Breast epithelium (tissue), 4 donors: ENCODE measurements around the gene VPS52. TPM values are rescaled to one million over a fixed set of nuclear protein-coding genes. Genes with fewer than 3 reads are reported as not detected.

ENCODE experiments used
- DNase-seq, 2 donors: peaks; one replicate each; pipeline ENCODE4 v3.0.0-alpha.2; 2019; ENCODE audit warnings: low spot score in 2 of 2
- H3K27ac ChIP-seq, 2 donors: fragments of 200-600 bp; sonication (generic) in 1 of 2; one replicate each; pipeline ENCODE4 v1.5.1; 2016 to 2019; ENCODE audit warnings: mild to moderate bottlenecking in 1 of 2
- H3K27me3 ChIP-seq, 2 donors: fragments of 200-600 bp; sonication (generic) in 1 of 2; one replicate each; pipeline versions ENCODE4 v1.5.1 to v1.6.0; 2017 to 2019; ENCODE audit warnings: control low read depth in 1 of 2, mild to moderate bottlenecking in 1 of 2
- H3K36me3 ChIP-seq: fragments of 200-600 bp; one replicate; pipeline ENCODE4 v1.5.1; 2019
- H3K4me1 ChIP-seq, 2 donors: fragments of 200-600 bp; sonication (generic); one replicate each; pipeline ENCODE4 v1.5.1; 2016 to 2019; ENCODE audit warnings: control low read depth in 1 of 2
- H3K4me3 ChIP-seq, 3 donors: fragments of 200-600 bp; sonication (generic); 1 replicate in 2 of 3; 2 replicates in 1 of 3; pipeline ENCODE4 v1.5.1; 2016 to 2019; ENCODE audit warnings: mild to moderate bottlenecking in 3 of 3, moderate library complexity in 2 of 3
- H3K9me3 ChIP-seq, 2 donors: fragments of 200-600 bp; sonication (generic) in 1 of 2; one replicate each; pipeline ENCODE4 v1.5.1; 2016 to 2019; ENCODE audit warnings: control low read depth in 1 of 2
- CTCF ChIP-seq, 3 donors: fragments of 450-650 bp; IDR thresholded peaks; one replicate each; pipeline ENCODE4 v1.5.1; 2016 to 2017; ENCODE audit warnings: antibody characterized with exemption in 3 of 3, mild to moderate bottlenecking in 3 of 3, moderate library complexity in 3 of 3
- POLR2A ChIP-seq: fragments of 450-650 bp; IDR thresholded peaks from one replicate; pipeline ENCODE4 v1.6.1; 2016; ENCODE audit warnings: antibody characterized with exemption, mild to moderate bottlenecking, moderate library complexity
- POLR2AphosphoS5 ChIP-seq, 3 donors: sonication (generic); formaldehyde crosslinking; IDR thresholded peaks; one replicate each; pipeline ENCODE4 v1.6.1; 2017; ENCODE audit warnings: antibody characterized with exemption in 3 of 3
- intact Hi-C: fragments of 100-400 bp; cut with DNase I; formaldehyde crosslinking; loops from one replicate; pipeline ENCODE4 v1.15.1; 2023; ENCODE audit warnings: low total_unique reads
- total RNA-seq, 3 donors: library from RNA; depleted of rRNA; stranded (reverse); fragments of >200 nt; gene quantifications; one replicate each; pipeline ENCODE4 v1.1.0, GENCODE V29; 2016

The VPS52 gene
- total RNA-seq, 3 donors from 2014 or later = 29.4 to 55.6 (median 44.2) TPM

DNA sequence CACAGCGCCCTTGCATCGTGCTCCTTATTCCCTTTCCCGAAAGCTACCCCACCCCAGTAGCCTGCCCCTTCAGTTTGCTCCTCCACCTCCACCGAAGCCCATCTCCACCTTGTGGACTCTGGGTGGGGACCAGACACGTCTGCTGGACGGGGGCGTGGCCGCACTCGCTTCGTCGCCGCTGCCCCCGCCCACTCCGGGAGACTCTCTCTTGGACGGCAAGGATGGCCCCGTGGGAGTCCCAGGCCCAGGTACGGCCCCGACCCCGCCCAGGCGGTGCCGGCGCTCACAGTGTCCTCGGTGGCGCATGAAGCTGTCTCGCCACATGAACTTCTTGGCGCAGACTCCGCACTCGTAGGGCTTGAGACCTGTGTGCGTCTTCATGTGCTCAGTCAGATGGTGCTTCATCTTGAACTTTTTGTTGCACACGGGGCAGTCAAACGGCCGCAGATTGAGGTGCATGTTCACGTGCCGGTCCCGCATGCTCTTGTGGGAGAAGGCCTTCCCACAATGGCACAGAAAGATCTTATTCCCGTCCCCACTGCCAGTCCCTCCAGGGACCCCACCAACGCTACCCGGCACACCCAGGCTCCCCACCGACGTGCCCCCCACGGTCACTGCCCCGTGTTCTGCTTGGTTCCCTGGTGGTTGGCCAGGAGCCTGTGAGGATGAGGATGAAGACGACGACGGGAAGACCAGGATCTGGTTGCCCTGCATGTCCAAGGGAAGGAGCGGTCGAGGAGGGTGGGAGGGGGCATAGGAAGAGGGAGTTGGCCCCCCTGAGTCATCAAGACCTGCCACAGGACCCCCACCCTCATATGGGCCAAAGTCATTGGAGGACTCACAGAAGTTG, 43.5 kb upstream of the VPS52 start:
- no peak for TF ChIP-seq POLR2A
- no peak for TF ChIP-seq CTCF (IDR thresholded peaks at IDR 0.05)
- no peak for TF ChIP-seq POLR2AphosphoS5 (IDR thresholded peaks at IDR 0.05)
- intact Hi-C loops = no loop called here
- Histone ChIP-seq H3K36me3 (no peaks in the 10 kb centered on the region), H3K4me1 (peaks cover 4 to 46% of the 10 kb centered on the region in 2 donors), H3K4me3 (peak overlapping the region; percentile 62 to 82 (median 80)), H3K27me3 (no peaks in the 10 kb centered on the region), H3K9me3 (no peaks in the 10 kb centered on the region), H3K27ac (peak overlapping the region; percentile 98)
- peak; percentile 57 to 70 for DNase-seq

GRCh38 chr6:33314515-33314942, 42.9 kb upstream of the VPS52 start:
- no peaks in the 10 kb centered on the region for H3K9me3 ChIP-seq
- peaks cover 4 to 40% of the 10 kb centered on the region in 2 donors for H3K4me1 ChIP-seq
- H3K4me3 ChIP-seq = peak overlapping the region; percentile 62 to 82 (median 80)
- H3K36me3 ChIP-seq = no peaks in the 10 kb centered on the region
- intact Hi-C loops = no loop called here
- peak overlapping the region; percentile 98 for H3K27ac ChIP-seq
- peak; percentile 62 to 73 for DNase-seq
- H3K27me3 ChIP-seq = no peaks in the 10 kb centered on the region
- TF ChIP-seq POLR2AphosphoS5 (IDR thresholded peaks at IDR 0.05) (peak; percentile 12 to 41 (median 12)), CTCF (IDR thresholded peaks at IDR 0.05) (no peak)

GRCh38 chr6:33313709-33314514, 42.2 kb upstream of the VPS52 start, which contains the start of gene TAPBP:
TSS of gene TAPBP (minus strand) at chr6:33314078. CDS start at chr6:33314041, 37 bp downstream.
- H3K9me3 ChIP-seq = no peaks in the 10 kb centered on the region
- intact Hi-C loops = no loop called here
- peak; percentile 81 to 91 (median 88) for TF ChIP-seq POLR2AphosphoS5 (IDR thresholded peaks at IDR 0.05)
- peak; percentile 35 for TF ChIP-seq POLR2A
- peak in 1 of 3 donors; percentile 8 for TF ChIP-seq CTCF (IDR thresholded peaks at IDR 0.05)
- peaks cover 4 to 39% of the 10 kb centered on the region in 2 donors for H3K4me1 ChIP-seq
- peak within 1 kb of the TSS; percentile 98 for H3K27ac ChIP-seq
- no peaks in the 10 kb centered on the region for H3K36me3 ChIP-seq
- peak; percentile 62 to 70 for DNase-seq
- no peaks in the 10 kb centered on the region for H3K27me3 ChIP-seq
- peak within 1 kb of the TSS; percentile 62 to 82 (median 80) for H3K4me3 ChIP-seq

DNA sequence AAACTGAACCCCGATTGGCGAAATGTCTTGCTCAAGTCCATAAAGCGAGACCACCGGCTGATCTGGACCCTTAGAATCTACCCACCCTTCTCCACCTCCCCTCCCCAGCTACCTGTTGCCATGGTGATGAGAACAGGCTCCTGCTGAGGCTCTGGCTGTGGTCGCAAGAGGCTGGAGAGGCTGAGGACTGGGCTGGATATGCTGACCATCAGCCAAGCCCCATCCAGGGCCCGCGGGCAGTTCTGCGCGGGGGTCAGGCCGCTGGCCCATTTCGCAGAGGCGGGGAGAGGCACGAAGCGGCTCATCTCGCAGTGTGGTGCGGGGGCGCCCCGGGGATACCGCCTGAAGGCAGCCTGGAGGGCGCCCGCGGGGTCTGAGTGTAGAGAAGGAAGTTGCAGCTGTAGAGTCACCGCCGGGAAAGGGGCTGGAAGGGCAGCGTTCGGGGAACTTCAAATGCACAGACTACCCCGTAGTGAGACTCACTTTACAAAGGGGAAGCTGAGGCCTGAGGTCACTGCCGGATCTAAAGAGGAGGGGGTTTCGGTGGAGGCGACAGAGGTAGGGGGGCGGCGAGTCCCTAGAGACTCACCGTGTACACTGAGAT, 41.5 kb upstream of the VPS52 start:
- Histone ChIP-seq H3K27me3 (no peaks in the 10 kb centered on the region), H3K4me1 (peaks cover 4 to 32% of the 10 kb centered on the region in 2 donors), H3K36me3 (no peaks in the 10 kb centered on the region), H3K27ac (peak overlapping the region; percentile 98), H3K9me3 (no peaks in the 10 kb centered on the region), H3K4me3 (peak overlapping the region; percentile 62 to 82 (median 80))
- peak in 1 of 3 donors; percentile 10 for TF ChIP-seq POLR2AphosphoS5 (IDR thresholded peaks at IDR 0.05)
- no peak for TF ChIP-seq CTCF (IDR thresholded peaks at IDR 0.05)
- intact Hi-C loops = no loop called here
- no peak for DNase-seq
